ENCODE results near the gene HSBP1.
A peak's percentile ranks its signal among the peaks of the same experiment; 100 is the strongest.

The HSBP1 gene

DNA sequence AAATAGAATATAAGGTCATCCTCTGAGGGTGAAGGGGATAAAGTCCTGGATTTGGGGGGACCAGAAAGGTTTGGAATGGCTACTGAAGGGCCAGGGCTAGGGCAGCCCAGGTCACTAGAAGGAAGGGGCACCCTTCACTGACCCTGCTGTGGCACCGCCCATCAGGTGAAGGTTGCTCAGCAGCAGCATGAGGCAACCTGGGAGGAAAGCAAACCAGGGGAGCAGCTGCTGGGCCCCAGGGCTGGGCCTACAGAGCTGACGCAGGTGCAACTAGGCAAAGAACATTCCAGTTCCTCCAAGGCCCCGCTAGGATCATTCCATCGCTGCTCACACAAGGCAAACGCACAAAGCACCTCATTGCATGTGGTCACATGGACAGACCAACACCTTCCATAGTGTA lies 3.4 kb upstream of the HSBP1 start:
- DNase-seq: no peak

DNA sequence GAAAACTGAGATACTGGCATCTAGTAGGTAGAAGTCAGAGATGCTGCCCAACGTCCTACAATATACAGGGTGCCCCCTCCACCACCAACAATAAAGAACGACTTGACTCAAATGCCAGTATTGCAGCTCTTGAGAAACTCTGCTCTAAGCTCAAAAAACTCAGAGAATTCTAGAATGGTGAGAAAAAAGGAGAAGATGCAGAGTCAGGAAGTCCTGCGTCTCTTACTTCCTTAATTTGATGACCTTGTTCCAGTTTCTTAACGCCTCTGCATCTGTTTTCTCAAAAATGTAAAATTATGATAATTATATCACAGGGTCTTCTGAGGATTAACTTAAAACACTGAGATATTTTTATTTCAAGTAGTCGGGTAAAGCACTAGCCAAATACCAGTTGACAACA lies 1.7 kb upstream of the HSBP1 start:
- DNase-seq: no peak

DNA sequence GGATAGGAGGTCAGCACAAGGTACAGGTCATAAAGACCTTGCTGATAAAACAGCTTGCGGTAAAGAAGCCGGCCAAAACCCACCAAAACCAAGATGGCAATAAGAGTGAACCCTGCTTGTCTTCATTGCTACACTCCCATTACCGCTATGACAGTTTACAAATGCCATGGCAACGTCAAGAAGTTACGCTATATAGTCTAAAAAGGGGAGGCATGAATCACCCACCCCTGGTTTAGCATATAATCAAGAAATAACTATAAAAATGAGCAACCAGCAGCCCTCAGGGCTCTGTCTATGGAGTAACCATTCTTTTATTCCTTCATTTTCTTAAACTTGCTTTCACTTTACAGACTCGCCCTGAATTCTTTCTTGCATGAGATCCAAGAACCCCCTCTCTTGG lies 1.0 kb upstream of the HSBP1 start:
- no peak for DNase-seq

DNA sequence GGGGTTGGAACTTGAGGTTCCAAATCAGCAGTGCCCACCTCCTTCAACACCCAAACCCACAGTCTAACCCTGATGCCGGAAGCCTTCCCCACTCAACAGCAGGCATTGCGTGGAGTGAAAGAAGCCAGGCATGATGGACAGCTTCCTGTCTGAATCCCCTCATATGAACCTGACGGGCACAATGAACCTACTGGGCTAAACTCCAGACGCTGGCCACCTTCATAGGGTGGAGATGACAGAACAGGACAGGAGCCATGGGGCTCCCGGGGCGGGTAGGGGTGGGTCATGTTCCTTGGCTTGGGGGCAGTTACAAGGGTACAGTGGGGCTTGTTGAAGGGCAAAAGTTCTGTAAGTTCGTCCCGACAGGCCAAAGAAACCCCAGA lies 460 bp upstream of the HSBP1 start:
- no peak for DNase-seq

DNA sequence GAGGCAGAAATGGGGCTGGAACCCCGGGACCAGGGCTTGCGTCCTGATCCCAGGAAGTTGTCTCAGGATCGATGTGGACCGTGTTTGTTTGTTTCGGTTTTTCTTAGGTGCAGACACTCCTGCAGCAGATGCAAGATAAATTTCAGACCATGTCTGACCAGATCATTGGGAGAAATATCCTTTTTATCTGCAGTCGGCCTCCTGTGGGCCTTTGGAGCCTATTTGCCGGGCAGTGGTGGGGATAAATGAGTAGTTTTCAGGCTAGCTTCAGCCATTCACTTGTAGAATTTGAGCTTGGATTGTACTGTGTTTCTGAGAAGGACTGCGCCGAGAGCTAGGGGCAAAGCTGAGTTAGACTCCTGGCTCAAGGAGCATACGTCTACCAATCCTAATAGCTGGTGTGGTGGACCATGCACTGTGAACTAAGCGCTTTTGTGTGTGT lies 816 bp downstream of the HSBP1 start:
- no peak for DNase-seq

DNA sequence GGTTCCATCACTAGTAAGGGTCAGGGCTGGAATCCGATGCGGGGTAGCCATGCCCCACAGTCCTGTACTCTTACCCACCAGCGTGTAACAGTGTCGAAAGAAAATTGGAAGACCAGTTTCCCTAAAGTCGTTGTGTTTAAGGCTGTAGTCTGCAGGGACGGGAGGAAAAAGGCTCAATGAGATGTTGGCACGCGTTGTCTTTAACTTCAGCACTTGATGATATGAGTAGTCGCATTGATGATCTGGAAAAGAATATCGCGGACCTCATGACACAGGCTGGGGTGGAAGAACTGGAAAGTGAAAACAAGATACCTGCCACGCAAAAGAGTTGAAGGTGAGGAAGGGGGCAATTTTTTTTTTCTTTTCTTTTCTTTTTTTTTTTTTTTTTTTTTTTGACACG lies 1.3 kb downstream of the HSBP1 start:
- DNase-seq: no peak

DNA sequence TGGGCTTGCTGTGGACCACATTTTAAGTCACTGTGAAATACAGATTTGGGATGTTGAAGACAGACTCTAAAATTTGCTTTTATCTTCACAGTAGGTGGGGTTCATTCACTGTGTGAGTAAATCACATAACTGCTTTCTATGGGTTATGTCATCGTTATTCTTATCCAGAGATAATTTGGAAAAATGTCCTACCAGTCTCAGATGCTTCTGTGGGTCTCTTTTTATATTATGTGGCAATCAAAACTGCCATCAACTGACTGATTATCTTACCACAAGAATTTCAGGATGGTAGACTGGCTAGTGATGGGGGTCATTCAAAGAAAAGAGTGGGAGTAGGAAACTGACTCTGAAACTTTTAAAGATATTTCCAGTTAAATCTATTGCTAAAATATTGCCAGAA lies 3.1 kb downstream of the HSBP1 start:
- no peak for DNase-seq

DNA sequence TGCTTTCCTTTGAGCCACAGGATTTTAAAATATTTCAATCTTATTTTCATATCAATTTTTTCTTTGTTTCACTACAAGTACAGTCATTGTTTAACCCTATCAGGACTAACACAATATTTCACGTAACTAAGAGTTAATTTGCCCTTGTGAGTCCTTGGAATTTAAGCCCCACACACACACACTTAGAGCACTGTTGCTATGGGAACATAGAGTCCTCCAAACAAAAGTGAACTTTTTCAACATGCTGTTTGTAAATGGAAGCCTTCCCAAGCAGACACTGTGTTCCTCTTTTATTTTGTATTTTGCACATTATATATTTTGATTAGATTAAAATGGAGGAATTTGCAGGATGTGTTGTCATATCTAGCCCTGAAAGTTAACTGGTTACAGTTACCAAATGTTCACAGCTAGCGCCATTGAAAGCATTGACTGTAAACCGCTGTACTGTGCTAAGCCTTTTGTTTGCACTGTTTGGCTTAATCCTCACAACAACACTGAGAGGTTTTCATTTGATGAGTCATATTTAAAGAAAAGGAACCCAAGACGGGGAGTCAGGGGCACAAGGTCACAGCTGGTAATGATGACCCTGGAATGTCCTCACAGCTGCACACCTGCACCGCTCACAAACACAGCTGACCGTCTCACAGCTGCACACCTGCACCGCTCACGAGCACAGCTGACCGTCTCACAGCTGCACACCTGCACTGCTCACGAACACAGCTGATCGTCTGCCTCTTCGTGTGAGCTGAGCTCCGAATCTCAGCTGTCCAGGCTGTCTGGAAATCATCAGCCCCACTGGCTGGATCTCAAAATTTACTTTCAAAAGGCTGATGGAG lies 6.3 kb downstream of the HSBP1 start:
- DNase-seq: no peak

DNA sequence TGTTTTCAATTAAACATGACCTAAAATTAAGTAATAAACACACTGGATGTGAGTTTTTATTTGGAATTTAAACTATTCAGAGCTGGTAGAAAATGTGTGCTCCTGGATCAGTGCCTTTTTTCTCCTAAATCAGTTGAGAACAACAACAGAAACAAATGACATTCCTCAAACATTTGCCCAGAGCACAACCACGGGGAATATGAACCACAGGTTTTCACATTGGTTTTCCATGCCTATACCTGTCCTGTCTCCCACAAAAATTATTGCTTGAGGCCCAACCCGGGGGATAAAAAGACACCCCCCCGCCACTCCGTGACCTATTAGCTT lies 6.8 kb downstream of the HSBP1 start:
- no peak for DNase-seq

DNA sequence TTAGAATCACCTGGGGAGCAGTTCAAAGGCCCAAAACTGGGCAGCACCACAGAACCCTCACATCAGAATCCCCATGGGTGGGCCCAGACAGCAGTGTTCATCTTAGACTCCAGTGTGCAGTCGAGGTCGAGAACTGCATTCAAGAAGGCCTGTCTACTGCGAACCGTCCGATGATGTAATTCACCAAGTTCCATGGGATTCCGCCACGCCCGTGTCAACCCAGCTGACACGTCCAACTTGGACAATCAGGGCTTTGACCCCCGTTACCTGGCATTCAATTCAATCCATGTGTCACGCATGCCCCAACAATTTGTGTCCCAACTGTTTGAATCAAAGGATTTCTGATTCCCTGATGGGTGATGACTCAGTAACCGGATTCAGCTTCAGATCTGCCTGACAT lies 9.2 kb downstream of the HSBP1 start:
- DNase-seq: no peak

DNA sequence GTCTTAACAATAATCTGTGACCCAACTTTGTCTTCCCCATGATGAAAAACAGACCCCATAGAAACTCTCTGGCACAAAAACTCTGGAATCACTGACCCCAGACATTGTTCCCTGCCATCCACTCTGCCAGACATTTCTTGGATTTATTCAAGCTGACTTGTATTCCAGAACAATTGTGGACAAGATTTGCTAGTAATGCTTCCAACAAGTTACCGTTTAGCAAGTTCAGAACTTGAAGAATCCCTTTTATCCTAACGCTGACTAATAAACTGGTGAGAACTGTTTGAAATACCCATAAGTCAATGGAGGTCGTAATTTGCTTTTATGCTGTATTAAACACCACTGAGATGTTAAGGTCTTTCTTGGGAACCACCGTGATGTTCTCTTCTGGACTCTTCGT lies 10.5 kb downstream of the HSBP1 start:
- DNase-seq: no peak

DNA sequence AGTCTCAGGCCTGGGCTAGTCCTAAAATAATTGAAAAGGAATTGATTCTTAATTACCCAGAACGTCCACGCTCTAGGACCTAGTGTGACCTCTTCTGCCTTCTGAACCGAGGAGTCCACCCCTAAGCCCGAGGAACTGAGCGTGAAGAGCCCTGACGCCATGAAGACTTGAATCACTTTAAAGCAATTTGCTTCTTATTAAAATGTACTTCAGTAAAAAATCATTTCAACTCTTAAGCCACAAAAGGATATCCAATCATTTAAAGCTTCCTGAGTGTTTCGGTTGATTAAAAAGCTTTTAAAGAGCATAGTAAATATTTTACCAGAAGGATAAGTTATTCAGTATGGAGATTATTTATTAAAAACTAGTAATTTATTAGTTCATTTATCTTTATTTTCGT lies 11.6 kb downstream of the HSBP1 start:
- DNase-seq: no peak

DNA sequence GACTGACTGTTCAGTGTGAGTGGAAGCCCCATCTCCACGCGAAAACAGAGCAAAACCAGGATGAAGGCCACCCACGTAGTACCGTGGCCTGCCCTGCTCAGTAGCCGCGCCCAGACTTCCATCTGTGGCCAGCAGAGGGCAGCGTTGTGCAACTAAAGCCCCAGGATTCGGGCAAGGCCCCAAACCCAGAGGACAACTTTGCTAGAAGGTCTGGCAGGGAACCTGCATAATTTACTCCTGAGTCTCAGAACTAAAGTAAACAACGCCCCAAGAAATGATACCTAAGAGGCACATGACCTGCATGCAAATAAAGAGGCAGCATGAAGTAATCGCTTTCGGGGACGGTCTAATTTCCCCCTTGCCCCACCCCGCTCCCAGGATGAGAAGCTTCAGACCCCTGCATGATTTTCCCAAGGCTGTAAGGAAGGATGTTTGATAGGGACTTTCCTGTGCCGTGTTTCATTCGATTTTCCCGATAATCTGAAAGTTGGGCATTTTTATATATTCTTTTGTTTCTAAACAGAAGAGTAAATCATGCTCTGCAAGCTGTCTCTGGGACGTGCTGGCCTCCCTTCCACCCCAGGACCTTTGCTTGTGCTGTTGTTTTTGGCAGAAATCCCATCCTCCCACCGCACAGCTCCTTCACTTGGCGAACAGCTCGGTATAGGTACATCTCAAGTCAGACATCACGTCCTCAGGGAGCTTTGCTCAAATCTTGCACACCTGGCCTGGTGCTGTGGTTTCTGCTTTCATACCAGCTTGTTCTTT lies 18.6 kb downstream of the HSBP1 start:
- peak; percentile 83 for DNase-seq

DNA sequence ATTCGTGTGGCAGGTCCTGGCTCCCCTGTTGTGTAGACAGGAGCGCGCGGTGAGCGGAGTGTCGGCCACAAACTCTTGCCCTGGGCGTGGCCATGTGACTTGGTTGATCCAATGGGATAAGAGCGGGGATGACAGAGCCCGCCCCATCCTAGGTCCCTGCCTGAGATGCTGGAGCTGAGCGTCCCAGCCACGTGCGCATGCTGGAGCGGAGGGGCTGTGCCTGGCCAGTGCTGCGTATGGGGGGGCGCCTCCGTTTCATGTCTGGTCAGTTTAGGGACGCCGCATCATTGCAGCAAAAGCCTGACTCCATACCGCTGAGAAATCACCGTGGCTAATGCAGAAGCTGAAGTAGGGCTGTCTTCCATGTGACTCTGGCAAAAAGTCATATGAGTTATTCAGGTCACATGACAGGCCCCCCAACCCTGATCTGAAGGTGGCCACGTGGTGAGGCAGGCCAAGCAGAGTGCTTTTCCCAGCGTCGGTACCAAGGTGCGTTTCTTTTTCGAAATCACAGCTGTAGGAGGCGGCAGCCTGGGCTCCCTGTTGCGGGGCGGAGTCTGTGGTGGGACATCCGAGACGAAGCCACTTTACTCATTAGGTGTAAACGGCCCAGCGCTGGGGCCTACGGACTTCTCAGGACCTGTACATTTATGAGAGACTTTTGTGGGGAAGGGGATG lies 22.5 kb downstream of the HSBP1 start:
- no peak for DNase-seq

DNA sequence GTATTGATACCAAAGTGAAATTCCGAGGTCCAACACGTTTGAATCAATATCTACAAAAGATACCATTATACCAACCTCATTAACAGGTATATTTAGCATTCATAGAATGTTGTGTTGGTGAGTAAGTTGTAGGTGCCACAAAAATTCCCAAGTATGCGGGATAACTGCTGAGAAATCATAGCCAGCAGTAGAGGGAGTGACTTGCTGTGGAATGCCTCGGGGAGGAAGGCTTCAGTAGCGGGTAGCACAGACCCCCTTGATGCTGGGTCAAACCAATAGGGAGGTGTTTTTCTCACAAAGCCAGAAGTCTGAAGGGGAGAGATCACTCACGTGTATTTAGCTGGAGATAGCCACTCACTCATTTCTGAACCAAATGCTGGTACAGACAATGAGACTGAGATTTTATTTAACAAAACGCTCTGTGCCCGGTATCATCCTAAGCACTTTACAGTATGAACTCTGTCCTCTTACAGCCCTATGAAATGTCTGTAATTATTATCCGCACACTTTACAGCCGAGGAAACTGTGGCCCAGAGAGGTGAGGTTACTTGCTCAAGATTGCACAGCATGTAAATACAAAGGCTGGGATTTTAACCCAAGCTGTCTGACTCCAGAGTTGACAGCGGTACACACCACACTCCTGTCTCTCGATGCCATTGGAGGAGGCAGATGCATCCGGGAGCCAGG lies 23.1 kb downstream of the HSBP1 start:
- DNase-seq: no peak

DNA sequence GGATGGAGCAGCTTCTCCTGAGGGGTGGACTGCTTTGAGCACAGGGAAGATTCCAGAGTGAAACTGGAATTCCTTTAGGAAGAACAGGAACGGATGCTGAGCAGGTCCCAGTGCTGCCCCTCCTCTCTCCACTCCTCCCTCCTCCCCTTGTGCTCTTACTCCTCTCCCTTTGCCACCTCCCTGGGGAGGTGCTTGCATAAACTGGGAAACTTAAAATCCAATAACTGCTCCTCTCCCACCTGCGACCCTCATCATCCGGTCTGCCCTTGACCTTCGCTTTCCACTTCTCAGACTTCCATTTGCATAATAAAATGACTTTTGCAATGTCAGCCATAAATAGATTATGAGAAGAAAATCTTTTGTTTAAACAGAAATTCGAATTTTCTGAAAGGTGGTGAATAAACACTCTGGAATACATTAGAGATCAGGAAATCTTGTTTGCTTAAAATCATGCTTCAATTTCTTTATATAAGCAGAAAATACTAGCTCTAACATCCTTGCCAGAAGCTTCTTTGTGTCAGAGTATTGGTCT lies 23.7 kb downstream of the HSBP1 start:
- no peak for DNase-seq

DNA sequence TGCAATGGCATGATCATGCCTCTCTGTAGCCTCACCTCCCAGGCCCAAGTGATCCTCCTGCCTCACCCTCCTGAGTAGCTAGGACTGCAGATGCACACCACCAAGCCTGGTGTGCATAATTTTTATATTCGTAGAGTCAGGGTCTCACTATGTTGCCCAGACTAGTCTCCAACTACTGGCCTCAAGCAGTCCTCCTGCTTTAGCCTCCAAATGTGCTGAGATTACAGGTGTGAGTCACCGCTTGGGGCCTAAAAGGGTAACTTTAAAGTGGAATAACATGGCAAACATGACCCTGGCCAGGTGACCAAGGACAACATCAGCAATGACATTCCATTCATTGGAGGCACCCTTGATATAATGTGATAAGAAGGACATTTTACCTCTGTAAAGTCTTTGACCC lies 26.1 kb downstream of the HSBP1 start:
- DNase-seq: no peak

DNA sequence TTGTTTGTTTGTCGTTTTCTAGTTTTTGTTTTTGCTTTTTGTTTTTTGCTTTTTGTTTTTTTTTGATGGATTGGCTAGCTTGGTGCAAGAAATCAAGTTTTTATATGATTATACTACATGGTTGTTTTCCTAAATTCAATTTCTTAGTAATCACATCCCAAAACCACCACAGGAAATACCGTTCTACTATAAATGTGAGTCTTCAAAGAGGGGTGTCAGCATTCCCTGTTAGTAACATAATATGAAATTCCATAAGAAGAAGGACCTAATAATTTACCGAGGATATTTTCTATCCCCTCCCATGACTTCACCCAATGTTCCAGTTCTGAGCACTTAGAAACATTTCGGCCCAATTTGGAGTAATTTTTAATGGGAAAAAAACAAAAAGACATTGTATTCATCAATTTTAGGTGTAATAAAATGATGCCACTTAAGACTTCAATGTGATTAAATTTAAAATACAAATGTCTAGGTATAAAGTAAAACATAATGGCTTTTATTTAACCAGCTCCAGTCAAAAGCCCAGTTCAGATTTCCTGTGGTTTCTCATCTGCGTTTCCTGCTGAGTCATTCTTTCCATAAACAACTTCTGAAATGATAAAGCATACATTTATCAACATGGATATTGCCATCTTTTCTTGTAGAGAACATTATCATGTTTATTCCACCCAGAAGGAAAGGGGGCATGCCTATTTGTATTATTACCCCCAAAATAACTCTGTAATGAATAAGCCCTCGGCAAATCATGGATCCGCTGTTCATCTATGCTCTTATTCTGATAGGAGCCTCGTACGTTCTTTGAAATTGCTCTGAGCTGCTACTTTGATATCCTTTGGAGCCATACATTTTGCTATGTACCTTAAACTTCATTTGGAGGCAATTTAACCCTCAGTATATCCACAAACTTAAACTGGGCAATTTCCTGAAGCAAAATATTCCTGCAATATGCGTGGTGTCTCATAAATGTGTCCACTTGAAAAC lies 28.1 kb downstream of the HSBP1 start:
- no peak for DNase-seq

DNA sequence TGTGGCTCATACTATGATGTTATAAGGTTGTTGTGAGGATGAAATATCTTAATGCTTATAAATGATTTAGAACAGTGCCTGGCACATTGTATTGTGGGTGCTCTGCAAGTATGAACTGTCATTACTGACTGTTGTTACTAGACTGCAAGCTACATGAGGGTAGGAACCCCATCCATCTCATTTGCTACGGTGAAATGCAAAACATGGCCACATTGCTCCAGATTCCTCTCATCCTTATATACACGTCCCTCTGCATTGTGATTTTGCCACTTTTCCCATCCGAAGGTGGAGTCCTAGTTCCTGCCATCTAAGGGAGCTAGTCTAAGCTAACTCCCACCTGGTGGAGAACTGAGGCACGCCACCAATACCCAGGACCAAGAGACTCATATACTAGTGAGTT lies 29.8 kb downstream of the HSBP1 start:
- DNase-seq: no peak

DNA sequence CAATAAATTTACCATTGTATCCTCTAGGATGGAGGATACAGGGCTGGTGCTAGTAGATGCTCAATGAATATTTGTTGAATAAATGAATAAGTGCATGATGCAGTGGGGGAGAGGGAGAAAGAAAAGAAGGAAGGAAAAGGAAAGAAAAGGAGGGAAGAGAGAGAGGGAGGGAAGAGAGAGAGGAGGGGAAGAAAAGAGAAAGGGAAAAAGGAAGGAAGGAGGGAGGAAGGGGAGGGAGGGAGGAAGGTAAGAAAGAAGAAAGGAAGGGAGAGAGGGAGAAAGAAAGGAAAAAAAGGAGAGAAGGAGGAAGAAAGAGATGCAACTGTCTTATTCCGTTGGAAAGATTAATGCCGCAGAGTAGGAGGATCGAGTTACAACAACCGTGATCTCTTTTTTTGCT lies 30.4 kb downstream of the HSBP1 start:
- no peak for DNase-seq

DNA sequence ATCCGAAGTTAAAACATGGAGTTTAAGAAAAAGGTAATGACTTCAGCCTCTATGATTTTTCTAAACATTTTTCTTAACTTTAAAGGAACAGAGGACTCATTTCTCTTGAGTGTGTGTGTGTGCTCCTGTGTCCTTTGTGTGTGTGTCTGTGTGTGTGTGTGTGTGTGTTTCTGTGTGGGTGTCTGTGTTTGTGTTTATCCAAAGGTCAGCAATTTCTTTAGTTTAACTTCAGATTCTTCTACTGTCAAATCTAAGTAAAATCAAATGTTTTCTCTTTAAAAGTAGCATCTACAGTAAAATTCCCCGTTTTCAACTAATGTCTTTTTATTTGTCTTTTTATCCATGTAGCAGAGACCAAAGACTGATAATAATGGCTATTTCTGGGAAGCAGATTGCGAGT lies 31.8 kb downstream of the HSBP1 start:
- no peak for DNase-seq

DNA sequence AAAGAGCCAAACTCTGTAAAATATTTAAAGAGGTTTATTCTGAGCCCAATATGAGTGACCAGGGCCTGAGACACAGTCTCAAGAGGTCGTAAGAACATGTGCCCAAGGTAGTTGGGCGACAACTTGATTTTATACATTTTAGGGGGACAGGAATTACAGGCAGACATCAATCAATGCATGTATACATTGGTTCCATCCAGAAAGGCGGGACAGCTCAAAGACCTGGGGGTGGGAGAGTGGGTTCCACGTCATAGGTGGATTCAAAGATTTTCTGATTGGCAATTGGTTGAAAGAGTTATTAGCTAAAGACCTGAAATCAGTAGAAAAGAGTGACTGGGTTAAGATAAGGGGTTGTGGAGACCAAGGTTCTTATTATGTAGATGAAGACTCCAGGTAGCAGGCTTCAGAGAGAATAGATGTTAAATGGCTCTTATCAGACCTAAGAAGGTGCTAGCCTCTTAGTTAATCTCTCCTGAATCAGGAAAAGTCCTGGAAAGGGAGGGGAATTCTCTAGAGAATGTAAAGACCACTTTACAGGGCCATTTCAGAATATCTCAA lies 32.4 kb downstream of the HSBP1 start:
- DNase-seq: no peak
